SIG-M5 treated with dmso at 0.1 percent for 504 hours (cell line): ENCODE results near the gene ADGRA1.
"Not testable (repeated sequence)": the region's sequence is repeated elsewhere in the genome, so short reads cannot be mapped to it uniquely, and the experiment has no call there.

Experiments used
- DNase-seq: peaks from one replicate; lab custom pipeline; 2025; ENCODE audit not compliant: unreplicated experiment; lab: John Stamatoyannopoulos, UW

Gene ADGRA1

DNA sequence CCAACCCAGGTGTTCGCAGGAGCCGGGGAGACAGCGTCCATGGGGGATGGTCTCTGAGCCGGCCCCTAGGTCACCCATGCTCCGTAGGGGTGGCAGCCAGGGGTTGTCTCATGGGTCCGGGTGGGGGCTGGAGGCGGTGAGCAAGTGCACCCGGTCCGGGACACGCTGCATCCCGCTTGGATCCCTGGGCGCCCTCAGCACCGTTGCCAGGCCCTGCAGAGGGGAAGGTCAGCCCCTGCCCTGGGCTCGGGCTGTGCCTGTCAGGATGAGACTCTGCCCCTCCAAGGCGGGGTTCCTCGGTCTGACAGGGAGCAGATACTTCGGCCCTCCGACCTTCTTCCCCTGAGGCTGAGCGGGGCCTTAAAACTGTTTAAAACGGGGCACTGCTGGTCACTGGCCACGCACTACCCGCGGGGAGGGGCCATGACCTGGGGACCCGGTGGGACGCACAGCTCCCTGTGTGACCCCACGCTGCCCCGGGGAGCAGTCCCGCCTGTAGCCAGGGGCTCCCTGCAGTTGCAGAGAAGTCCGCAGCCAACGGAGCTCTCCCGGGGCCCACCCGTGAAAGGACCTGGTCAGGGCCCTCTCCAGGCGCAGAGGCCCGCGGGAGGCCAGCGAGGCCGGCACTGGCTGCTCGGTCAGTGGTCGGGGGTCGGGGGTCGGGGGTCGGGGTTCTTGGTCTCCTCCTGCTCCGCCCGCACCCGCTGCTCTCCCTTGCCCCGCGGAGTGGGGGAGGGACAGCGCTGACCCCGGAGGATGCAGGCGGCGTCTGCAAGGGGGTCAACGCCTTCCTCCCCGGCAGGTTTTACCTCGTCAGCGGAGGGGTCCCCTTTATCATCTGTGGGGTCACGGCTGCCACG lies 38.9 kb downstream of the ADGRA1 start:
- no peak for DNase-seq

- DNase-seq, result no peak
These were observed 39.8 kb downstream of the ADGRA1 start for GRCh38 chr10:133127291-133128125.

DNA sequence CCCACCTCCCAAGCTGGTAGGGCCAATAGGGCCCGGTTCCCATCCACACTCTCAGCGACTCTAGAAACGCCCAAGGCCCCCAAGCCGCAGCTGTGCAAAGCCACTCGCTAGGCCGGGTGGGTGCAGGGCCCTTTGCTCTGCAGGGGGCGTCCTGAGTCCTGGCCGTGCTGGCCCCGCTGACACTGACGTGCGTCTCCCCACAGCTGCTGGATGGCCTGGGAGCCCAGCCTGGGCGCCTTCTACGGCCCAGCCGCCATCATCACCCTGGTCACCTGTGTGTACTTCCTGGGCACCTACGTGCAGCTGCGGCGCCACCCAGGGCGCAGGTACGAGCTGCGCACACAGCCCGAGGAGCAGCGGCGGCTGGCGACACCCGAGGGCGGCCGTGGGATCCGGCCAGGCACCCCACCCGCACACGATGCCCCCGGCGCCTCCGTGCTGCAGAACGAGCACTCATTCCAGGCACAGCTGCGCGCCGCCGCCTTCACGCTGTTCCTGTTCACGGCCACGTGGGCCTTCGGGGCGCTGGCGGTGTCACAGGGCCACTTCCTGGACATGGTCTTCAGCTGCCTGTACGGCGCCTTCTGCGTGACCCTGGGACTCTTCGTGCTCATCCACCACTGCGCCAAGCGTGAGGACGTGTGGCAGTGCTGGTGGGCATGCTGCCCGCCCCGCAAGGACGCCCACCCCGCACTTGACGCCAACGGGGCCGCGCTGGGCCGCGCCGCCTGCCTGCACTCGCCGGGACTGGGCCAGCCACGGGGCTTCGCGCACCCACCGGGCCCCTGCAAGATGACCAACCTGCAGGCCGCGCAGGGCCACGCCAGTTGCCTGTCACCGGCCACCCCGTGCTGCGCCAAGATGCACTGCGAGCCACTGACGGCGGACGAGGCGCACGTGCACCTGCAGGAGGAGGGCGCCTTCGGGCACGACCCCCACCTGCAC lies 40.7 kb downstream of the ADGRA1 start:
- no peak for DNase-seq

DNA sequence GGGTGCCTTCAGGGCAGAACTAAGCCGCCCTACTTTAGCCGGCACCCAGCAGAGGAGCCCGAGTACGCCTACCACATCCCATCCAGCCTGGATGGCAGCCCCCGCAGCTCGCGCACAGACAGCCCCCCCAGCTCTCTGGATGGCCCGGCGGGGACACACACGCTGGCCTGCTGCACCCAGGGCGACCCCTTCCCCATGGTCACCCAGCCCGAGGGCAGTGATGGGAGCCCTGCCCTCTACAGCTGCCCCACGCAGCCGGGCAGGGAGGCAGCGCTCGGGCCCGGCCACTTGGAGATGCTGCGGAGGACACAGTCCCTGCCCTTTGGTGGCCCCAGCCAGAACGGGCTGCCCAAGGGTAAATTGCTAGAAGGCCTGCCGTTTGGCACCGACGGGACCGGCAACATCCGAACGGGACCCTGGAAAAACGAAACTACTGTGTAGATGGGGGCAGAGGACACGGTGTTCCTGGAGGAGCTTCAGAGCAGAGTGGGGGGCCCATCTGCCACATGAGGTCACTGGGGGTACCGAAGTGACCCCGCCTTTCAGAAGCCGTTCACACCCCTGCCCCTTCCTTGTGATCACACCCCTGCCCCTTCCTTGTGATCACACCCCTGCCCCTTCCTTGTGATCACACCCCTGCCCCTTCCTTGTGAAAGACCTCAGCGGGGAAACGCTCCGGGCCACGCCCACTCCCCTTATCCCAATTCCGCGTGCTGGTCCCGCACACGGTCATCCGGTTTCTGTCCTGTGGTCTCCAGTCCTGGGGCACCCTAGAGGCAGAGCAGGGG lies 41.5 kb downstream of the ADGRA1 start:
- no peak for DNase-seq

- DNase-seq, result no peak
These were observed 42.3 kb downstream of the ADGRA1 start for GRCh38 chr10:133129859-133130495.

DNA sequence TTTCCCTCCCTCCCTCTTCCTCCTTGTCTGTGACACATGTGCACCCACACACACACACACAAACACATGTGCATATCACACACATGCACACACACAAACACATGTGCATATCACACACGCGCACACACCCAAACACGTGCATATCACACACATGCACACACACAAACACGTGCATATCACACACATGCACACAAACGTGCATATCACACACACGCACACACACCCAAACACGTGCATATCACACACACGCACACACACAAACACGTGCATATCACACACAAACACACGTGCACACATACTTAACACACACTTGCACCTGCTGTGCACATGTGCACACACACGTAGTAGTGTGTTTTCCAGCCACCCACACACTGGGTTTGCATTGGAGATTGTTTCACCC lies 42.9 kb downstream of the ADGRA1 start:
- DNase-seq, result no peak

- DNase-seq, result no peak
These were observed 43.3 kb downstream of the ADGRA1 start for GRCh38 chr10:133131053-133131452.

DNA sequence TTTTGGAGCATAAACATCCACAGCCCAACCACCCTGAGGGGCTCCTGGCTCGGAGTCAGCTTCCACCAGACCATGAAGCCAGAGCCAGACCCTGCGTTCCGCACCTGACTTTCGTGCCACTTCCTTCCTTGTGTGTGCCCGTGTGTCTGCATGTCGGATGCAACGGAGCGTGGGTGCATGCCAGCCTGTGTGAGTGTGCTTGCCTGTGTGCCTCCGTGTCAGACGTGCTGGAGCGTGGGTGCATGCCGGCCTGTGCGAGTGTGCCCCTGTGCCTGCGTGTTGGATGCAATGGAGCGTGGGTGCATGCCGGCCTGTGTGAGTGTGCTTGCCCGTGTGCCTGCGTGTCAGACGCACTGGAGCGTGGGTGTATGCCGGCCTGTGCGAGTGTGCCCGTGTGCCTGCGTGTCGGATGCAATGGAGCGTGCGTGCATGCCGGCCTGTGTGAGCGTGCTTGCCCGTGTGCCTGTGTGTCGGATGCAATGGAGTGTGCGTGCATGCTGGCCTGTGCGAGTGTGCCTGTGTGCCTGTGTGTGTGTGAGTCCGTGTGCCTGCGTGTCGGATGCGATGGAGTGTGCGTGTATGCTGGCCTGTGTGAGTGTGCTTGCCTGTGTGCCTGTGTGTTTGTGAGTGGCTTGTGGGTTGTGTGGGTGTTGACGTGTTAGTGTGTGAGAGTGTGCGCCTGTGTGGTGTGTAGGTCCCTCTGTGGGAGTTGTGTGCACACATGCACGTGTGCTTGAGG lies 44.2 kb downstream of the ADGRA1 start:
- DNase-seq, result no peak

- no peak for DNase-seq
These were observed 45.0 kb downstream of the ADGRA1 start for GRCh38 chr10:133132473-133133291.

DNA sequence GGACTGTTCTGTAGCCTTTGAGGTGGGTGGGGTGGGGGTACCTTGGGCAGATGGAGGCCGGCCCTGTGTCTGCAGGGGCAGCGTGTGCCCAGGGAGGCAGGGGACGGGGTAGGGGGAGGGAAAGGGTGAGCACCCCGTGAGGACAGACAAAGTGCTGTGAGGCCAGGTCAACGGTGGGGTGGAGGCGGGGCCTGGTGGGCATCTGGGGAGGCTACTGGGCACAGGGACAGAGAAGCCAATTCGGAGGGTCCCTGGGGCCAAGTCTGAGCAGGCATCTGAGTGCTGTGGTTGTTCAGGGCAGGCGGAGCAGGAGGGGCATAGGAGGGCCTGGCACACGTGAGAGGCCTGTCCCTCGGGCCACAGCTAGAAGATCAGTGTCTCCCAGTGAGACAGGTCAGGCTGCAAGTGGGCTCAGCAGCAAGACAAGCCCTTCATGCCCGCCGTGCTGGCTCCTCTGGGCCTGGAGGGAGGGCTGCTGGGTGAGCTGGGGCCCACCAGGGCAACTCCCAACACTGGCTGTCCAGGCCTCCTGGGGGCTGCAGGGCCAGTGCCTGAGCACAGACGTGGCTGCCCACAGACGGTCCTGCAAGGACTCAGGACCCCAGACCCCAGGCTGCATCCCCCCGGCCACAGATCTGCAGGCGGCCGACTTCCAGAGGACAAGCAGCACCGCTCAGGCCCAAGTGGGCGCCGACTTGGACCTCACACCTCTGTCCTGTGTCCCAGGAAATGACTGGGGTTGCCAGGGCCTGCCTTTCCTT lies 45.9 kb downstream of the ADGRA1 start:
- no peak for DNase-seq

- no peak for DNase-seq
These were observed 46.8 kb downstream of the ADGRA1 start for GRCh38 chr10:133134411-133135115.

GRCh38 chr10:133135116-133135465 lies 47.4 kb downstream of the ADGRA1 start:
- no peak for DNase-seq

- DNase-seq, result not testable (repeated sequence)
These were observed 49.9 kb downstream of the ADGRA1 start for GRCh38 chr10:133137486-133138145.

DNA sequence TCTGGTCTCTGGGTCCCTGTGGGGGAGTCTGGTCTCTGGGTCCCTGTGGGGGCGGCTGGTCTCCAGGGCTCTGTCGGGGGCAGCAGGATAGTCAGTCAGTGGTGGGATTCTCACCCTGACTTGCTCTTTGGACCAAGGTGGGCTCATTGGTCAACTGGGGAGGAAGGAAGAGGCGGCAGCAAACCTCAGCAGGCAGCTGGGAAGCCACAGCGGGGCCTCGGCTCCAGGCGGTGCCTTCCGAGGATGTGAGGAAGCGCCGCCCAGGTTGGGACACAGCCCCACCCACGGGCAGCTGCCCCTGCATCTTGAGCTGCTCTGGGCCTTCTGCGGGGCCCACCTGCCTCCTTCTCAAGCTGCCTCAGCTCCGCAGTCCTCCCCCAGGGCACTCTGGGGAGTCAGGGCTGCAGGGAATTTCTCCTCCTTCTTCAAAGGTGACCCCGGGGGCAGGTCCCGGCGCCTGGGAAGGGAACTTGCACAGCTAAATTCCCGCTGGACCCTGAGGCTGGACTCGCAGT lies 51.9 kb downstream of the ADGRA1 start:
- DNase-seq, result no peak

DNA sequence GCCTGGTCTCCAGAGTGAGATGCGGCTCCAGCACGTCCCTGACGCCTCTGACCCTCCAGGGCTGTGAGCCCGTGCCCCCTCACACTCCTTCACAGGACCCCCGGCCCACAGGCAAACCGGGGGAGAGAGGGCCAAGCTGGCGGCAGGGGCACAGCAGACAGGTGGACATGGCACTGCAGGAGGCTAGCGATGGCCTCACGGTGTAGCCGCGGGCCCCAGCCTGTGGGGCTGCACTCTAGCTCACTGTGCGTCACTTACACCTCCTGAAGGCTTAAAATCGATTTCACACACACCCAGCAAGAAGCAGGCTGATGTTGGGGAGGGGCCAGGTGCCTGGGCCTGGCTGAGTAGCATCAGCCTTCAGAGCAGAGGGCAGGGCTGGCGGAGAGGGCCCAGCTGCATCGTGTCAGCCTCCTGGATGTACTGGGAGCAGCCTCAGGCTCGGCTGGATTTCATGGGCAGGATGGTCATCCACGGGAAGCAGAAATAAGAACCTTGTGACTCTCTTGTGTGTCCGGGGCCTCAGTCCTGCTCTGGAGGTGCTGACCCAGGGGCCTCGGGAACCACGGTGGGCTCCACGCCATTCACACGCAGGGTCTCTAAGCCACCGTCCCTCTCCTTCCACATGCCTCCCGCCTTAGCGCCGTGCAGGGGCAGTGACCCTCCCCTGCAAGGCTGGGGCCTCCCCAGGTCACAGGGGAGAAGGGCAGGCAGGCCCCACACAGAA lies 52.9 kb downstream of the ADGRA1 start:
- no peak for DNase-seq
